ENCODE data around the gene SDHAF4. TPM values are rescaled to one million over a fixed set of nuclear protein-coding genes. Genes with fewer than 3 reads are reported as not detected.

SDHAF4 gene
- total and polyA plus RNA-seq, 2 of the 13 experiments (the other 11 are each of a cell fraction or from before 2014, with no cell fraction given), result 7.5 to 10.8 TPM

- TF ChIP-seq PREB (CRISPR knock-in tag; IDR thresholded peaks at IDR 0.05), result 0 out of 2 replicates have a peak, but pooled peaks have one; percentile 21
- peak; percentile 69 for TF ChIP-seq AHDC1 (CRISPR knock-in tag; IDR thresholded peaks at IDR 0.05; ENCODE audit: borderline replicate concordance)
- no peak for TF ChIP-seq TEF (CRISPR knock-in tag; IDR thresholded peaks at IDR 0.05)
- TF ChIP-seq ZNF292 (CRISPR knock-in tag; IDR thresholded peaks at IDR 0.05; ENCODE audit: borderline replicate concordance, low read depth), result 0 out of 2 replicates have a peak, but pooled peaks have one; percentile 51
- TF ChIP-seq SNRNP70 (IDR thresholded peaks at IDR 0.05; ENCODE audit: low read depth, low read length), result no peak
- TF ChIP-seq ZFYVE20 (CRISPR knock-in tag; IDR thresholded peaks at IDR 0.05; ENCODE audit: borderline replicate concordance, low read depth), result no peak
- peak; percentile 43 for TF ChIP-seq PHF5A (CRISPR knock-in tag; IDR thresholded peaks at IDR 0.05; ENCODE audit: low read depth, unreplicated experiment)
- no peak for TF ChIP-seq ZNF597 (CRISPR knock-in tag; IDR thresholded peaks at IDR 0.05)
- TF ChIP-seq GMEB2 (CRISPR knock-in tag; IDR thresholded peaks at IDR 0.05; ENCODE audit: low read depth), result no peak
- no peak for TF ChIP-seq ETS1 (CRISPR knock-in tag; IDR thresholded peaks at IDR 0.05)
- peak; percentile 79 for TF ChIP-seq ZNF232 (CRISPR knock-in tag; IDR thresholded peaks at IDR 0.05; ENCODE audit: borderline replicate concordance)
- TF ChIP-seq XBP1 (CRISPR knock-in tag; IDR thresholded peaks at IDR 0.05), result 0 out of 2 replicates have a peak, but pooled peaks have one; percentile 23
- TF ChIP-seq FIP1L1 (IDR thresholded peaks at IDR 0.05; ENCODE audit: borderline replicate concordance, insufficient read depth, low read depth, low read length), result 0 out of 2 replicates have a peak, but pooled peaks have one; percentile 24
- TF ChIP-seq NFYB (CRISPR knock-in tag; IDR thresholded peaks at IDR 0.05), result no peak
- peak; percentile 77; the same call in 1 of the 2 replicates for TF ChIP-seq GABPB1 (CRISPR knock-in tag; IDR thresholded peaks at IDR 0.05)
- peak; percentile 69; the same call in 1 of the 2 replicates for TF ChIP-seq MAZ (IDR thresholded peaks at IDR 0.05; ENCODE audit: borderline replicate concordance, low read depth, low read length)
- TF ChIP-seq MAZ (CRISPR knock-in tag; IDR thresholded peaks at IDR 0.05; ENCODE audit: low read depth), result peak; percentile 84
Measured at GRCh38 chr6:70566751-70567382, at the start of gene SDHAF4 (continued).

Data from HepG2 (cell line).